RWPE2 (cell line): Measurements from ENCODE around the gene BFSP2.

Source experiments
- ATAC-seq: fragments of 200-7000 bp; cut with Tn5 transposase; 3 replicates; pipeline ENCODE4 v1.9.1; 2021; ENCODE audit warnings: low read depth
- DNase-seq: peaks from one replicate; pipeline ENCODE4 v3.0.0-alpha.2; 2020; ENCODE audit warnings: low spot score
- H3K27ac ChIP-seq: fragments of 450-650 bp; 2 replicates; pipeline ENCODE4 v1.5.1; 2017; ENCODE audit warnings: mild to moderate bottlenecking; ENCODE audit not compliant: poor library complexity, severe bottlenecking
- H3K27me3 ChIP-seq: fragments of 250-450 bp; sonication (Bioruptor Pico); 2 replicates; pipeline ENCODE4 v1.5.1; 2021; ENCODE audit warnings: mild to moderate bottlenecking, moderate library complexity; ENCODE audit not compliant: insufficient read depth, poor library complexity, severe bottlenecking
- H3K36me3 ChIP-seq: fragments of 250-450 bp; sonication (Bioruptor Pico); 2 replicates; pipeline ENCODE4 v1.5.1; 2020; ENCODE audit warnings: low read depth, mild to moderate bottlenecking, moderate library complexity
- H3K4me1 ChIP-seq: fragments of 250-450 bp; sonication (Bioruptor Pico); 2 replicates; pipeline ENCODE4 v1.5.1; 2021; ENCODE audit warnings: mild to moderate bottlenecking, moderate library complexity; ENCODE audit not compliant: insufficient read depth, poor library complexity, severe bottlenecking
- H3K4me3 ChIP-seq: fragments of 250-450 bp; sonication (Bioruptor Pico); 2 replicates; pipeline ENCODE4 v1.5.1; 2021; ENCODE audit warnings: mild to moderate bottlenecking, moderate library complexity; ENCODE audit not compliant: severe bottlenecking
- H3K9me3 ChIP-seq: fragments of 250-450 bp; sonication (Bioruptor Pico); 2 replicates; pipeline ENCODE4 v1.5.1; 2021; ENCODE audit warnings: mild to moderate bottlenecking, moderate library complexity; ENCODE audit not compliant: severe bottlenecking
- TF ChIP-seq, protein P1 (sequence below): fragments of 450-650 bp; IDR thresholded peaks from one replicate; pipeline ENCODE4 v1.5.1; 2017; ENCODE audit warnings: mild to moderate bottlenecking, moderate library complexity; ENCODE audit not compliant: poor library complexity, severe bottlenecking

The BFSP2 gene

DNA sequence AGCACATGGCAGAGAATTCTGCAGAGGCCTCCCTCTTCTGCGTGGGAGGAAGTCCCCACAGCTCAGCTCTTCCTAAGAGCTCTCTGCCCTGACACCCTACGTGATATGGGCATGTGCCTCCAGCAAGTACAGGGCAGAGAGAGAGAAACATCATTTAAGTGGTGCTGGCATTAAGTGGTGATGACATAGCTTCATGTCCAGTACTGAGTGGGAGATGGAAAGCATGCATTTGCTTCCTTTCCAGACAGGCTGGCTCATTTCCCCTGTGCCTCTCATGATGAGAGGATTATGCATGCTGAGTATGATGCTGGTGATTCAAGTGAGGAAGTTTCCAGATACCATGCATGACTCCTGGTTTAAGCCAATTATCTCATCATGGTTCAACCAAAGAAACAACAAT is 26.9 kb downstream of the BFSP2 start:
- no peaks in the 10 kb centered on the region for H3K4me1 ChIP-seq
- DNase-seq (no peak), ATAC-seq (no peak)
- H3K27ac ChIP-seq, result no peak overlapping the region
- no peaks in the 10 kb centered on the region for H3K36me3 ChIP-seq
- H3K27me3 ChIP-seq, result peaks cover 5% of the 10 kb centered on the region
- no peaks in the 10 kb centered on the region for H3K9me3 ChIP-seq
- H3K4me3 ChIP-seq, result no peak overlapping the region
- TF ChIP-seq, protein P1, sequence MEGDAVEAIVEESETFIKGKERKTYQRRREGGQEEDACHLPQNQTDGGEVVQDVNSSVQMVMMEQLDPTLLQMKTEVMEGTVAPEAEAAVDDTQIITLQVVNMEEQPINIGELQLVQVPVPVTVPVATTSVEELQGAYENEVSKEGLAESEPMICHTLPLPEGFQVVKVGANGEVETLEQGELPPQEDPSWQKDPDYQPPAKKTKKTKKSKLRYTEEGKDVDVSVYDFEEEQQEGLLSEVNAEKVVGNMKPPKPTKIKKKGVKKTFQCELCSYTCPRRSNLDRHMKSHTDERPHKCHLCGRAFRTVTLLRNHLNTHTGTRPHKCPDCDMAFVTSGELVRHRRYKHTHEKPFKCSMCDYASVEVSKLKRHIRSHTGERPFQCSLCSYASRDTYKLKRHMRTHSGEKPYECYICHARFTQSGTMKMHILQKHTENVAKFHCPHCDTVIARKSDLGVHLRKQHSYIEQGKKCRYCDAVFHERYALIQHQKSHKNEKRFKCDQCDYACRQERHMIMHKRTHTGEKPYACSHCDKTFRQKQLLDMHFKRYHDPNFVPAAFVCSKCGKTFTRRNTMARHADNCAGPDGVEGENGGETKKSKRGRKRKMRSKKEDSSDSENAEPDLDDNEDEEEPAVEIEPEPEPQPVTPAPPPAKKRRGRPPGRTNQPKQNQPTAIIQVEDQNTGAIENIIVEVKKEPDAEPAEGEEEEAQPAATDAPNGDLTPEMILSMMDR, result no peak

DNA sequence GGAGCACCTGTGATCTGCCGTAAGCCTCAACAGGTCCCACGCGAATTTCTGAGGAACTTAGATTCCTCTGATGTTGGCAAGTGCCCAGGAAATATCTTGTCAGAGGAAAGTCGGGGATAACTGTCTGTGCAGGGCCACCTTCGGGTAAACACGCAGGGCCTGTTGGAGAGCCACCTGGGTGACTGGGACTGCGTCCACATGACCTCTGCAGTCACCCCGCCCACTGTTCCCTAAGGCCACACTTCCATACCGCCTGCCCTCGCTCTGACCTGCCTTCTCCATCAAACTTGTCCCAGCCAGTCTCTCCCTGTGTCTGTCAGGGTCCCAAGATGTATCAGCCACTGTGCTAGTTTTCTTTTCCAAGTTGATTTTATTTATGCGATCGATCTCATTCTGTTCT is 28.7 kb downstream of the BFSP2 start:
- H3K9me3 ChIP-seq, result no peaks in the 10 kb centered on the region
- H3K36me3 ChIP-seq, result no peaks in the 10 kb centered on the region
- TF ChIP-seq, protein P1, result no peak
- H3K4me3 ChIP-seq, result no peak overlapping the region
- DNase-seq, result no peak
- no peak for ATAC-seq
- no peaks in the 10 kb centered on the region for H3K4me1 ChIP-seq
- no peak overlapping the region for H3K27ac ChIP-seq
- no peaks in the 10 kb centered on the region for H3K27me3 ChIP-seq

DNA sequence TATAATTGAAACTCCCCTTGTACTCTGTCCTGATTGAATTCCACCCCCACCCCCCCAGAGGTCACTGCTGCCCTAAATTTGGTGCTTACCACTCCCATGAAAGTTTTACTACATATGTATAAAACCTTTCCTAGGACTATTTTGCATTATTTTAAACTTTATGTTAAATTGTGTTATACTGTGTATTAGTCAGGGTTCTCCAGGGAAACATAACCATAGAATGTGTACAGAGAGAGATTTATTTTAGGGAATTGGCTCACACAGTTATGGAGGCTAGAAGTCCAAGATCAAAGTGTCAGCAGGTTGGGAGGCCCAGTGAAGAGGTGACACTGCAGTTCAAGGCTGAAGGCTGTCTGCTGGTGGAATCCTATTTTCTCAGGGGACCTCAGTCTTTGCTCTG is 29.2 kb downstream of the BFSP2 start:
- Histone ChIP-seq H3K27ac (no peak overlapping the region), H3K9me3 (no peaks in the 10 kb centered on the region), H3K36me3 (no peaks in the 10 kb centered on the region), H3K27me3 (no peaks in the 10 kb centered on the region), H3K4me1 (no peaks in the 10 kb centered on the region), H3K4me3 (no peak overlapping the region)
- TF ChIP-seq, protein P1, result no peak
- DNase-seq, result no peak
- no peak for ATAC-seq

DNA sequence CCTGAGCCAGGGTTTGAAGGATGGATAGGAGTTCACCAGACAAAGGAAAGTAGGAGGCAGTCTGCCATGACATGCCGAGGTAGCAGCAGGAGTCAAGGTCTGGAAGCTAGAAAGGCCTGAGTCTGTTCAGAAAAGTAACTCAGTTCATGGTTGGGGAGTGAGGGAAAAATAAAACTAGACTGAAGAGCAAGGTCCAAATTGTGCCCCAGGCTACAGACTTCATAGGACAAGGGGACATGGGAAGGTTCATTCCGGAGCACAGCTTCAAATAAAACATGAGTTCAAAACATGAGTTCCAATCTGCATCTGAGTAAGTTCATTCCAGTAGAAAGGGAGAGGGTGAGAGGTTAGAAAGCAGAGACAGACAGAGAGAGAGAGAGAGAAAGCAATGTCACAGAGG is 39.7 kb downstream of the BFSP2 start:
- H3K36me3 ChIP-seq, result no peaks in the 10 kb centered on the region
- no peak overlapping the region for H3K4me3 ChIP-seq
- H3K9me3 ChIP-seq, result no peaks in the 10 kb centered on the region
- H3K27ac ChIP-seq, result no peak overlapping the region
- TF ChIP-seq, protein P1, result no peak
- ATAC-seq, result no peak
- peaks cover 10% of the 10 kb centered on the region for H3K4me1 ChIP-seq
- no peak for DNase-seq
- no peaks in the 10 kb centered on the region for H3K27me3 ChIP-seq

DNA sequence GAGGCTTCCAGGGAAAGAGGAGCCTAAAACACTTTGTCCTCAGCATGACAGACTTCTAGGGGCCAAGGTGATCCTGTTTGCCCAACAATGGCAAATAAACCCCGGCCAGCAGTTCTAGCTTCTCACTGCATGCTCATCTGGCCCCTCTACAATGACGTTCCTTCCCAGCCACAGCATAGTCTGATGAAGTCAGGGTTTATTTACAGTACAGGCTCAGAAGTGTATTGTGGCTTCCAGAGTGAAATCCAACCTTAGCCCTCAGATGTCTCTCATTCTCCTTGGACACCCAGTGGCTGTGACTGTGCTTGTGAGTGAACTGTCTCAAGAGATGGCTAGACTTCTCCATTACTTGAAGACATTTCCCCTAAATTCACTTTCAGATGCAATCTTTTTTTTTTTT is 40.8 kb downstream of the BFSP2 start:
- H3K27me3 ChIP-seq, result no peaks in the 10 kb centered on the region
- peaks cover 10% of the 10 kb centered on the region for H3K4me1 ChIP-seq
- TF ChIP-seq, protein P1, result no peak
- no peak overlapping the region for H3K27ac ChIP-seq
- H3K36me3 ChIP-seq, result no peaks in the 10 kb centered on the region
- no peak for DNase-seq
- no peaks in the 10 kb centered on the region for H3K9me3 ChIP-seq
- no peak overlapping the region for H3K4me3 ChIP-seq
- ATAC-seq, result no peak
